GM23338 (cell line): ENCODE measurements around the gene TPD52L2. TPM values are rescaled to one million over a fixed set of nuclear protein-coding genes. Genes with fewer than 3 reads are reported as not detected.

Source experiments
- ATAC-seq: fragments of 200-7000 bp; cut with Tn5 transposase; 3 replicates; pipeline ENCODE4 v1.9.1; 2020
- DNase-seq: peaks from one replicate; pipeline ENCODE4 v3.0.0-alpha.2; 2015; ENCODE audit warnings: low spot score
- H2AFZ ChIP-seq: fragments of 200-600 bp; sonication (generic); 2 replicates; pipeline ENCODE4 v1.8.0; 2016; ENCODE audit warnings: antibody characterized with exemption, mild to moderate bottlenecking, moderate library complexity
- H3F3A ChIP-seq: fragments of 200-600 bp; sonication (generic); replicated peaks from 2 replicates; pipeline ENCODE4 v1.8.0; 2017; ENCODE audit warnings: antibody characterized with exemption, mixed run types, low read depth
- H3K27ac ChIP-seq: fragments of 200-600 bp; sonication (generic); 2 replicates; pipeline ENCODE4 v1.6.1; 2016; ENCODE audit warnings: low read depth
- H3K27me3 ChIP-seq: fragments of 200-600 bp; sonication (generic); 2 replicates; pipeline ENCODE4 v1.8.0; 2016; ENCODE audit warnings: mild to moderate bottlenecking, mixed run types, moderate library complexity; ENCODE audit not compliant: insufficient read depth
- H3K36me3 ChIP-seq: fragments of 200-600 bp; sonication (generic); 2 replicates; pipeline ENCODE4 v1.8.0; 2016; ENCODE audit warnings: mild to moderate bottlenecking; ENCODE audit not compliant: insufficient read depth
- H3K4me1 ChIP-seq: fragments of 200-600 bp; sonication (generic); 2 replicates; pipeline ENCODE4 v1.8.0; 2016; ENCODE audit warnings: mild to moderate bottlenecking, moderate library complexity; ENCODE audit not compliant: insufficient read depth
- H3K4me2 ChIP-seq: fragments of 200-600 bp; sonication (generic); 2 replicates; pipeline ENCODE4 v1.7.1; 2017; ENCODE audit warnings: mixed run types
- H3K4me3 ChIP-seq: fragments of 200-600 bp; sonication (generic); 2 replicates; pipeline ENCODE4 v1.6.1; 2016; ENCODE audit warnings: mixed run types
- H3K79me2 ChIP-seq: fragments of 200-600 bp; sonication (generic); replicated peaks from 2 replicates; pipeline ENCODE4 v1.8.0; 2017; ENCODE audit warnings: mild to moderate bottlenecking; ENCODE audit not compliant: insufficient read depth
- H3K9me2 ChIP-seq: fragments of 200-600 bp; sonication (generic); 2 replicates; pipeline ENCODE4 v1.8.0; 2017; ENCODE audit not compliant: insufficient read depth
- H4K20me1 ChIP-seq: fragments of 200-600 bp; sonication (generic); replicated peaks from 2 replicates; pipeline ENCODE4 v1.8.0; 2017; ENCODE audit warnings: mild to moderate bottlenecking; ENCODE audit not compliant: insufficient read depth
- H3K27ac Mint-ChIP-seq: 2 replicates; pipeline ENCODE4 v1.8.0; 2020; ENCODE audit warnings: inconsistent platforms, mild to moderate bottlenecking, moderate library complexity, mixed read lengths
- H3K27me3 Mint-ChIP-seq: 3 replicates; pipeline ENCODE4 v1.8.0; 2022; ENCODE audit warnings: low read depth, mild to moderate bottlenecking, moderate library complexity, mixed read lengths, inconsistent platforms; ENCODE audit not compliant: insufficient read depth, poor library complexity
- H3K36me3 Mint-ChIP-seq: 3 replicates; pipeline ENCODE4 v1.8.0; 2021; ENCODE audit warnings: low read depth, mild to moderate bottlenecking, inconsistent platforms, moderate library complexity, mixed read lengths
- H3K4me1 Mint-ChIP-seq: 3 replicates; pipeline ENCODE4 v1.8.0; 2020; ENCODE audit warnings: mild to moderate bottlenecking, inconsistent platforms, mixed read lengths
- H3K4me3 Mint-ChIP-seq: 3 replicates; pipeline ENCODE4 v1.8.0; 2021; ENCODE audit warnings: moderate library complexity, mild to moderate bottlenecking, inconsistent platforms, mixed read lengths
- H3K9me3 Mint-ChIP-seq: 3 replicates; pipeline ENCODE4 v1.8.0; 2020; ENCODE audit warnings: moderate library complexity, mild to moderate bottlenecking, inconsistent platforms, mixed read lengths
- CTCF ChIP-seq, 2 experiments: fragments of 200-600 bp in 1 of 2; sonication (generic) in 1 of 2; conservative IDR thresholded peaks; 2 replicates each; pipeline versions ENCODE4 v1.5.1 to v1.6.1; 2016 to 2017; ENCODE audit warnings: antibody characterized with exemption in 2 of 2, low read depth in 2 of 2, mild to moderate bottlenecking in 2 of 2, moderate library complexity in 1 of 2
- EZH2phosphoT487 ChIP-seq: fragments of 200-600 bp; sonication (generic); IDR thresholded peaks from one replicate; pipeline ENCODE4 v1.8.1; 2018; ENCODE audit warnings: antibody characterized with exemption; ENCODE audit not compliant: unreplicated experiment
- REST ChIP-seq: IDR thresholded peaks from one replicate; pipeline ENCODE4 v1.6.1; 2018; ENCODE audit warnings: antibody characterized with exemption; ENCODE audit not compliant: unreplicated experiment
- polyA plus RNA-seq: library from polyadenylated mRNA; unstranded; fragments of >200 nt; fragmentation: Nextera tagmentation; extraction: Ambion mirVana; gene quantifications from 2 replicates; pipeline ENCODE4 v1.2.1, GENCODE V29; 2016
- total RNA-seq: library from RNA; depleted of rRNA; stranded (reverse); fragments of >200 nt; shearing (Covaris generic); gene quantifications from 2 replicates; pipeline ENCODE4 v1.2.3, GENCODE V29; 2014

Gene TPD52L2
- total and polyA plus RNA-seq, 2 experiments from 2014 or later: 40.2 to 103 TPM

GRCh38 chr20:63828951-63829350 is 36.1 kb upstream of the TPD52L2 start:
- H3K36me3 Mint-ChIP-seq: no peaks in the 10 kb centered on the region; the same call in 2 of the 3 replicates
- Histone ChIP-seq H3K36me3 (no peaks in the 10 kb centered on the region), H3K4me2 (peak overlapping the region; percentile 93), H3K4me1 (peaks cover 21% of the 10 kb centered on the region), H3K9me2 (no peaks in the 10 kb centered on the region), H3K4me3 (peak overlapping the region; percentile 63), H4K20me1 (peaks cover 34% of the 10 kb centered on the region), H3K27ac (no peak overlapping the region), H3F3A (peaks cover 30% of the 10 kb centered on the region; the same call in 1 of the 2 replicates), H2AFZ (no peak overlapping the region), H3K27me3 (peaks cover 45% of the 10 kb centered on the region), H3K79me2 (peaks cover 47% of the 10 kb centered on the region)
- H3K27ac Mint-ChIP-seq: no peak overlapping the region
- no peak for TF ChIP-seq REST
- TF ChIP-seq CTCF (conservative IDR thresholded peaks at IDR 0.05; ENCODE audit: low read depth in 2 of 2): peak in 1 of 2 experiments; percentile 23; a peak in 1 of 4 replicates
- H3K27me3 Mint-ChIP-seq: peaks cover 33% of the 10 kb centered on the region
- H3K4me1 Mint-ChIP-seq: peaks cover 38% of the 10 kb centered on the region
- H3K4me3 Mint-ChIP-seq: peak overlapping the region; percentile 84
- H3K9me3 Mint-ChIP-seq: no peaks in the 10 kb centered on the region
- ATAC-seq: no peak
- no peak for DNase-seq

GRCh38 chr20:63829603-63829944 is 35.5 kb upstream of the TPD52L2 start:
- H3K27me3 ChIP-seq: peaks cover 48% of the 10 kb centered on the region
- Mint-ChIP-seq H3K4me3 (peak overlapping the region; percentile 84), H3K36me3 (no peaks in the 10 kb centered on the region; the same call in 2 of the 3 replicates), H3K27ac (no peak overlapping the region), H3K9me3 (no peaks in the 10 kb centered on the region), H3K4me1 (peaks cover 36% of the 10 kb centered on the region), H3K27me3 (peaks cover 33% of the 10 kb centered on the region)
- peak overlapping the region; percentile 93 for H3K4me2 ChIP-seq
- H3K36me3 ChIP-seq: no peaks in the 10 kb centered on the region
- TF ChIP-seq EZH2phosphoT487: no peak
- H3K79me2 ChIP-seq: peaks cover 42% of the 10 kb centered on the region
- no peaks in the 10 kb centered on the region for H3K9me2 ChIP-seq
- no peak for ATAC-seq
- H2AFZ ChIP-seq: no peak overlapping the region
- H3K27ac ChIP-seq: no peak overlapping the region
- peaks cover 26% of the 10 kb centered on the region; the same call in 1 of the 2 replicates for H3F3A ChIP-seq
- peaks cover 23% of the 10 kb centered on the region for H3K4me1 ChIP-seq
- H3K4me3 ChIP-seq: peak overlapping the region; percentile 63
- DNase-seq: no peak
- peaks cover 31% of the 10 kb centered on the region for H4K20me1 ChIP-seq
